B cell (primary cell): Measurements from ENCODE around the gene OR6C75. TPM values are rescaled to one million over a fixed set of nuclear protein-coding genes. Genes with fewer than 3 reads are reported as not detected.
"Not testable (repeated sequence)": the region's sequence is repeated elsewhere in the genome, so short reads cannot be mapped to it uniquely, and the experiment has no call there.

Source experiments
- ATAC-seq: fragments of 200-7000 bp; cut with Tn5 transposase; one replicate; pipeline ENCODE4 v1.10.0; 2021; ENCODE audit warnings: low read depth, mild to moderate bottlenecking, moderate number of reproducible peaks, moderate library complexity
- CTCF ChIA-PET: fragments of 350-600 bp; sonication (Branson Sonifier 250); formaldehyde crosslinking; loops from one replicate; lab custom pipeline; 2021; ENCODE audit warnings: antibody characterized with exemption, inconsistent platforms; lab: Charles Lee
- POLR2A ChIA-PET: fragments of 350-600 bp; sonication (Branson Sonifier 250); formaldehyde crosslinking; loops from one replicate; lab custom pipeline; 2021; ENCODE audit warnings: antibody characterized with exemption; lab: Charles Lee
- DNase-seq: peaks from one replicate; pipeline ENCODE4 v3.0.0; 2013
- H2AFZ ChIP-seq: 2 replicates; pipeline ENCODE4 v1.6.1; 2012; ENCODE audit warnings: mild to moderate bottlenecking, low read depth, low read length; ENCODE audit not compliant: insufficient read depth, poor library complexity, severe bottlenecking
- H3K27ac ChIP-seq, 2 donors: 1 replicate in 1 of 2; 2 replicates in 1 of 2; pipeline ENCODE4 v1.5.1; 2012 to 2013; ENCODE audit warnings: low read length in 2 of 2, mild to moderate bottlenecking in 2 of 2, moderate library complexity in 1 of 2
- H3K27me3 ChIP-seq, 4 experiments: fragments of 200-600 bp in 1 of 4; sonication (generic) in 1 of 4; replicated peaks in 1 of 4; 1 replicate in 2 of 4; 2 replicates in 2 of 4; pipeline versions ENCODE4 v1.6.1 to v1.7.0; 2013 to 2016; ENCODE audit warnings: low read length in 3 of 4, mild to moderate bottlenecking in 2 of 4, mixed read lengths in 1 of 4, moderate library complexity in 1 of 4; ENCODE audit not compliant: insufficient read depth in 4 of 4, control insufficient read depth in 3 of 4; ENCODE audit errors: control extremely low read depth in 1 of 4
- H3K36me3 ChIP-seq, 2 experiments: replicated peaks in 1 of 2; 1 replicate in 1 of 2; 2 replicates in 1 of 2; pipeline versions ENCODE4 v1.6.1 to v1.7.1; 2013; ENCODE audit warnings: low read length in 1 of 2; ENCODE audit not compliant: insufficient read depth in 2 of 2, control insufficient read depth in 1 of 2; ENCODE audit errors: control extremely low read depth in 1 of 2, extremely low read depth in 1 of 2
- H3K4me1 ChIP-seq, 2 donors: fragments of 200-600 bp in 1 of 2; sonication (generic) in 1 of 2; 1 replicate in 1 of 2; 2 replicates in 1 of 2; pipeline versions ENCODE4 v1.5.1 to v1.6.1; 2013 to 2017; ENCODE audit warnings: low read length in 2 of 2; ENCODE audit not compliant: control insufficient read depth in 2 of 2, insufficient read depth in 2 of 2
- H3K4me2 ChIP-seq: replicated peaks from 2 replicates; pipeline ENCODE3; 2012; ENCODE audit warnings: mild to moderate bottlenecking, low read depth, low read length; ENCODE audit not compliant: poor library complexity, severe bottlenecking
- H3K4me3 ChIP-seq, 5 experiments: fragments of 200-600 bp in 1 of 5; sonication (generic) in 1 of 5; 1 replicate in 3 of 5; 2 replicates in 2 of 5; pipeline versions ENCODE4 v1.5.1 to v1.7.0; 2011 to 2016; ENCODE audit warnings: low read length in 4 of 5, mild to moderate bottlenecking in 4 of 5, low read depth in 2 of 5, control low read depth in 1 of 5, moderate library complexity in 1 of 5; ENCODE audit not compliant: insufficient read depth in 1 of 5; ENCODE audit errors: control extremely low read depth in 1 of 5, extremely low read depth in 1 of 5
- H3K79me2 ChIP-seq: fragments of 200-600 bp; sonication (generic); one replicate; pipeline ENCODE4 v1.6.0; 2016; ENCODE audit warnings: low read length; ENCODE audit not compliant: control insufficient read depth, insufficient read depth
- H3K9ac ChIP-seq: fragments of 200-600 bp; sonication (generic); 2 replicates; pipeline ENCODE4 v1.6.1; 2017; ENCODE audit warnings: mild to moderate bottlenecking, low read length, moderate library complexity
- H3K9me3 ChIP-seq, 3 donors: one replicate each; pipeline versions ENCODE4 v1.6.1 to v1.7.1; 2013; ENCODE audit warnings: low read length in 2 of 3; ENCODE audit not compliant: control insufficient read depth in 2 of 3, insufficient read depth in 1 of 3; ENCODE audit errors: control extremely low read depth in 1 of 3
- H4K20me1 ChIP-seq: 2 replicates; pipeline ENCODE4 v1.6.0; 2012; ENCODE audit warnings: mild to moderate bottlenecking, low read length; ENCODE audit not compliant: insufficient read depth, control insufficient read depth, poor library complexity, severe bottlenecking
- H3K27ac Mint-ChIP-seq: one replicate; pipeline ENCODE4 v1.8.0; 2021; ENCODE audit warnings: mixed read lengths
- H3K27me3 Mint-ChIP-seq: one replicate; pipeline ENCODE4 v1.8.0; 2021; ENCODE audit warnings: mixed read lengths
- H3K4me1 Mint-ChIP-seq: one replicate; pipeline ENCODE4 v1.8.0; 2021; ENCODE audit warnings: mixed read lengths
- H3K4me3 Mint-ChIP-seq: one replicate; pipeline ENCODE4 v1.8.0; 2021; ENCODE audit warnings: mixed read lengths
- H3K9me3 Mint-ChIP-seq: one replicate; pipeline ENCODE4 v1.8.0; 2022; ENCODE audit warnings: mixed read lengths; ENCODE audit not compliant: insufficient read depth
- CTCF ChIP-seq: fragments of 200-600 bp; IDR thresholded peaks from one replicate; pipeline ENCODE4 v1.8.0; 2022; ENCODE audit warnings: antibody characterized with exemption, mild to moderate bottlenecking
- EZH2 ChIP-seq: IDR thresholded peaks from 2 replicates; pipeline ENCODE4 v1.6.1; 2012; ENCODE audit warnings: borderline replicate concordance, low read depth, mild to moderate bottlenecking, moderate library complexity, low read length; ENCODE audit not compliant: insufficient read depth, poor library complexity, severe bottlenecking
- WGBS: methylation state at CpG from one replicate; pipeline ENCODE4 v1.1.5; 2013; ENCODE audit warnings: missing lambda C conversion rate; ENCODE audit not compliant: insufficient coverage; 5-methylcytosine and 5-hydroxymethylcytosine counted together
- intact Hi-C: fragments of 100-400 bp; cut with micrococcal nuclease; formaldehyde crosslinking; loops from one replicate; pipeline ENCODE4 v1.10.0; 2022
- polyA plus RNA-seq: library from polyadenylated mRNA; depleted of rRNA; stranded (reverse); fragments of >200 nt; gene quantifications from 2 replicates; pipeline ENCODE4 v1.2.3, GENCODE V29; 2012
- total RNA-seq, 2 donors: library from RNA; stranded (reverse); fragments of 120-200 nt in 1 of 2; gene quantifications; 1 replicate in 1 of 2; 2 replicates in 1 of 2; pipeline versions ENCODE4 v1.2.3 to v1.2.4, GENCODE V29; 2013 to 2022

OR6C75 gene
- total and polyA plus RNA-seq, 2 donors (not counting 1 experiment from before 2014, with no cell fraction given), result not detected

GRCh38 chr12:55320201-55320600 lies 42.6 kb upstream of the OR6C75 start:
- no peaks in the 10 kb centered on the region for H3K4me1 Mint-ChIP-seq

GRCh38 chr12:55325801-55326200 lies 37.0 kb upstream of the OR6C75 start:
- H3K27me3 Mint-ChIP-seq, H2AFZ ChIP-seq, H3K4me3 ChIP-seq, H3K4me3 Mint-ChIP-seq, H3K79me2 ChIP-seq, DNase-seq, H3K9ac ChIP-seq, H3K4me1 ChIP-seq, H3K9me3 Mint-ChIP-seq, H3K4me1 Mint-ChIP-seq, H3K36me3 ChIP-seq, H3K27ac Mint-ChIP-seq, intact Hi-C loops, ATAC-seq, H3K4me2 ChIP-seq, H3K27ac ChIP-seq, CTCF ChIA-PET, H3K27me3 ChIP-seq, POLR2A ChIA-PET, H3K9me3 ChIP-seq, H4K20me1 ChIP-seq: not testable (repeated sequence)
- 95% methylated on average over 2 of the region's 6 CpGs for WGBS

More at GRCh38 chr12:55320201-55320600, 42.6 kb upstream of the OR6C75 start:
- no peak for DNase-seq
- H3K36me3 ChIP-seq, result no peaks in the 10 kb centered on the region
- no peaks in the 10 kb centered on the region for H3K79me2 ChIP-seq
- no peak for ATAC-seq
- intact Hi-C loops, result no loop called here
- Mint-ChIP-seq H3K9me3 (peaks cover 4% of the 10 kb centered on the region), H3K4me3 (no peak overlapping the region), H3K27ac (no peak overlapping the region), H3K27me3 (peaks cover 23% of the 10 kb centered on the region)
- TF ChIP-seq CTCF (no peak), EZH2 (no peak)
- no peak overlapping the region for H3K4me2 ChIP-seq
- H3K27me3 ChIP-seq, result peaks cover 0 to 3% (median 0%) of the 10 kb centered on the region in 4 experiments
- no peak overlapping the region for H3K27ac ChIP-seq
- POLR2A ChIA-PET, result no interaction called here
- H3K4me3 ChIP-seq, result no peak overlapping the region
- no peaks in the 10 kb centered on the region for H3K9me3 ChIP-seq
- no peak overlapping the region for H3K9ac ChIP-seq
- H3K4me1 ChIP-seq, result no peaks in the 10 kb centered on the region
- no CpG with 5 or more reads among the region's 4 CpGs for WGBS
- H2AFZ ChIP-seq, result no peak overlapping the region
- CTCF ChIA-PET, result no interaction called here
- H4K20me1 ChIP-seq, result no peaks in the 10 kb centered on the region
